ENCODE results near the gene TDP1. TPM values are rescaled to one million over a fixed set of nuclear protein-coding genes. Genes with fewer than 3 reads are reported as not detected.

Gene TDP1
- total RNA-seq, 4 donors from 2014 or later, result 2.0 to 5.0 (median 3.8) TPM

GRCh38 chr14:89955022-89955744 lies 544 bp upstream of the TDP1 start:
- peaks cover 10 to 13% of the 10 kb centered on the region in 2 donors for H3K4me1 ChIP-seq
- no peak for TF ChIP-seq CTCF (IDR thresholded peaks at IDR 0.05 in 4 of 5, conservative IDR thresholded peaks at IDR 0.05 in 1 of 5)
- H3K9me3 ChIP-seq, result no peaks in the 10 kb centered on the region
- intact Hi-C loops (cut with DNase I; ENCODE audit: low total_unique reads), result loop anchor here (2.0 to 10.0 kb wide), 7 partner anchors 252 to 1963 kb away; partner anchors contain the start of genes FOXN3, GALC, PTPN21 and SPATA7
- H3K27me3 ChIP-seq, result no peaks in the 10 kb centered on the region
- ATAC-seq (peak; percentile 57 to 58), DNase-seq (no peak)
- no peaks in the 10 kb centered on the region for H3K36me3 ChIP-seq
- peak overlapping the region; percentile 82 to 87 (median 84) for H3K27ac ChIP-seq
- H3K4me3 ChIP-seq, result peak overlapping the region; percentile 63 to 99 (median 73)
- in situ Hi-C loops (cut with MboI; ENCODE audit: low sequenced_read_pairs in 4 of 4), result loop anchor here (25.0 kb wide), 2 partner anchors 307 to 807 kb away; partner anchors contain the start of gene PSMC1 (in 2 of the 4)

GRCh38 chr14:89956661-89957009 lies 908 bp downstream of the TDP1 start:
- intact Hi-C loops (cut with DNase I; ENCODE audit: low total_unique reads) (loop anchor here (5.0 to 10.0 kb wide), 6 partner anchors 426 to 1964 kb away; partner anchors contain the start of genes FOXN3, GALC, PTPN21 and SPATA7), in situ Hi-C loops (cut with MboI; ENCODE audit: low sequenced_read_pairs in 4 of 4) (loop anchor here (25.0 kb wide), 2 partner anchors 306 to 806 kb away; partner anchors contain the start of gene PSMC1 (in 2 of the 4))
- TF ChIP-seq POLR2A (IDR thresholded peaks at IDR 0.05) (no peak), CTCF (IDR thresholded peaks at IDR 0.05 in 4 of 5, conservative IDR thresholded peaks at IDR 0.05 in 1 of 5) (no peak)
- H3K36me3 ChIP-seq, result no peaks in the 10 kb centered on the region
- no peaks in the 10 kb centered on the region for H3K27me3 ChIP-seq
- peak overlapping the region; percentile 82 to 87 (median 84) for H3K27ac ChIP-seq
- H3K9me3 ChIP-seq, result no peaks in the 10 kb centered on the region
- peaks cover 10 to 13% of the 10 kb centered on the region in 2 donors for H3K4me1 ChIP-seq
- peak overlapping the region; percentile 63 to 99 (median 73) for H3K4me3 ChIP-seq
- ATAC-seq (no peak), DNase-seq (peak in 1 of 2 donors; percentile 37)

GRCh38 chr14:89957376-89957775 lies 1.6 kb downstream of the TDP1 start:
- H3K4me3 ChIP-seq, result no peak overlapping the region
- intact Hi-C loops (cut with DNase I; ENCODE audit: low total_unique reads), result loop anchor here (5.0 to 10.0 kb wide), 6 partner anchors 425 to 1965 kb away; partner anchors contain the start of genes FOXN3, GALC, PTPN21 and SPATA7

GRCh38 chr14:89957791-89958190 lies 2.1 kb downstream of the TDP1 start:
- H3K4me1 ChIP-seq, result peaks cover 10 to 13% of the 10 kb centered on the region in 2 donors
- intact Hi-C loops (cut with DNase I; ENCODE audit: low total_unique reads) (loop anchor here (5.0 to 10.0 kb wide), 6 partner anchors 425 to 1965 kb away; partner anchors contain the start of genes FOXN3, GALC, PTPN21 and SPATA7), in situ Hi-C loops (cut with MboI; ENCODE audit: low sequenced_read_pairs in 4 of 4) (loop anchor here (25.0 kb wide), 2 partner anchors 305 to 805 kb away; partner anchors contain the start of gene PSMC1 (in 2 of the 4))
- DNase-seq (no peak), ATAC-seq (no peak)
- no peaks in the 10 kb centered on the region for H3K36me3 ChIP-seq
- H3K4me3 ChIP-seq, result no peak overlapping the region
- TF ChIP-seq POLR2A (IDR thresholded peaks at IDR 0.05) (no peak), CTCF (IDR thresholded peaks at IDR 0.05 in 4 of 5, conservative IDR thresholded peaks at IDR 0.05 in 1 of 5) (no peak)
- H3K9me3 ChIP-seq, result no peaks in the 10 kb centered on the region
- H3K27ac ChIP-seq, result no peak overlapping the region
- H3K27me3 ChIP-seq, result no peaks in the 10 kb centered on the region

More at GRCh38 chr14:89957376-89957775, 1.6 kb downstream of the TDP1 start:
- peaks cover 10 to 13% of the 10 kb centered on the region in 2 donors for H3K4me1 ChIP-seq
- ATAC-seq, result no peak
- TF ChIP-seq POLR2A (IDR thresholded peaks at IDR 0.05) (no peak), CTCF (IDR thresholded peaks at IDR 0.05 in 4 of 5, conservative IDR thresholded peaks at IDR 0.05 in 1 of 5) (no peak)
- no peaks in the 10 kb centered on the region for H3K36me3 ChIP-seq
- in situ Hi-C loops (cut with MboI; ENCODE audit: low sequenced_read_pairs in 4 of 4), result loop anchor here (25.0 kb wide), 2 partner anchors 305 to 805 kb away; partner anchors contain the start of gene PSMC1 (in 2 of the 4)
- no peaks in the 10 kb centered on the region for H3K9me3 ChIP-seq
- H3K27me3 ChIP-seq, result no peaks in the 10 kb centered on the region
- no peak overlapping the region for H3K27ac ChIP-seq
- DNase-seq, result no peak
